Dermis microvascular lymphatic vessel endothelial cell (primary cell): ENCODE measurements around the gene USH1C. TPM values are rescaled to one million over a fixed set of nuclear protein-coding genes. Genes with fewer than 3 reads are reported as not detected.

ENCODE experiments used
- DNase-seq, 2 donors: peaks; one replicate each; pipeline versions ENCODE4 v3.0.0 to v3.0.0-alpha.2; 2010; ENCODE audit warnings: low read depth in 2 of 2
- total RNA-seq: library from RNA; depleted of rRNA; stranded (reverse); fragments of >200 nt; gene quantifications from 2 replicates; pipeline ENCODE4 v1.2.1, GENCODE V29; 2014

USH1C gene
- total RNA-seq, 1 donor from 2014 or later, result not detected

DNA sequence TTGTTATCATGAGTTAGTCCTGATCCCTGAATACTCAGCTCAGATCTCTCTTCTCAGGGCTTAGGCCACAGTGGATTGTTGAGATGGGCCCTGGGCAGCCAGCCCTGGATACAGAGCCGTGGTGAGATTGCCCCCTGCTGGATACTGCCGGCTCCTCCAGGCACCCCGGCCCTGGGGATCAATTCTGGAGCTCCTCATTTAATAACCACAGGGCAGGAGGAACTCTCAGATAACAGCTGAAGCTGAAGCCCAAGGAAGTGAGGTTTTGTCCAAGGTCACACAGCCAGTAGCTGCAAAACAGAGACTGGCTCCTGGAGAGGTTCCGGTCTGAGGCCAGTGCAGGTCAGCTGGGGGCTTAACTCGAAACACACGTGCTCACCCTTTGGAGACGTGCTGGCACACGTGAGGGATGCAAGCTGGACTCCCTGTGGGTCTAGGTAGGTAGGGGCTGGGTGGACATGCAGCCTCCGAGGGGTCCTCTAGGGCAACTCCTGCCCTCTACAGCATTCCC lies 16.0 kb downstream of the USH1C start:
- peak in 1 of 2 donors; percentile 34 for DNase-seq

- no peak for DNase-seq
Measured at GRCh38 chr11:17527628-17527995, 16.6 kb downstream of the USH1C start.

- DNase-seq, result no peak
Measured at GRCh38 chr11:17526931-17527627, 17.1 kb downstream of the USH1C start.

GRCh38 chr11:17526326-17526725 lies 17.9 kb downstream of the USH1C start:
- DNase-seq, result no peak

DNA sequence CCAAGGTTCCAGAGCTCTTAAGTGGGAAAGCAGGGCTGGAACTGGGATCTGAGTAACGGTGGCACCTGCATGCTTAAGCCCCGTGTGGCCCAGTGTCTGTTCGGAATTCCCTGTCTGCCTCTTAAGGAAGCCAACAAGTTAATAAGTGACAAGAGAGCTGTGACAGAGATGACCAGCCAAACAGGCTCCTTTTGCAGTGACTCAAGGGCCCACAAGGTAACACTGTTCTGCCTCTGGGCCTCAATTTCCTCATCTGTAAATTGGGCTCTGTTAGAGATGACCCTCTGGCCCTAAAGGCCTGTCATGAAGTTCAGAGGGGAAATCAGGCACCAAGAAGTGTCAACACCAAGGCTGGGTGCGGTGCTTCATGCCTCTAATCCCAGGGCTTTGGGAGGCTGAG lies 18.6 kb downstream of the USH1C start:
- DNase-seq, result no peak

DNA sequence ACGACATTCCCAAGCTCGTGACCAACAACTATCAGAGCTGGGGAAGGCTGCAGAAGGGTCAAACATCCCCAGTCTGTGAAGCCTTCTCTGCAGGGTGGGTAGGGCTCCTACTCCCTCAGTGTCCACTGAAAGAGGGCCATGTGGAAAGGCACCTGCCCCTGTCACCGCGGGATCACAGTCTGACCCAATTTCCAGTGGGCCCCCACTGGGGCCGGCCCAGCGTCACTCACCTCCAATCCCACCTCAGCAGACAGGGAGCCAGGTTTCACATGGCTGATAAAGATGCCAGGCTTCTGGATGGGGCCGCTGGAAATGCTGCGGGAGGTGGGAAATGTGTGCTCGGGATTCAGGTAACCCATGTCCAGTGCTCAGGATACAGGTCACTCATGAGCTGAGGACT lies 20.0 kb downstream of the USH1C start:
- DNase-seq, result no peak

DNA sequence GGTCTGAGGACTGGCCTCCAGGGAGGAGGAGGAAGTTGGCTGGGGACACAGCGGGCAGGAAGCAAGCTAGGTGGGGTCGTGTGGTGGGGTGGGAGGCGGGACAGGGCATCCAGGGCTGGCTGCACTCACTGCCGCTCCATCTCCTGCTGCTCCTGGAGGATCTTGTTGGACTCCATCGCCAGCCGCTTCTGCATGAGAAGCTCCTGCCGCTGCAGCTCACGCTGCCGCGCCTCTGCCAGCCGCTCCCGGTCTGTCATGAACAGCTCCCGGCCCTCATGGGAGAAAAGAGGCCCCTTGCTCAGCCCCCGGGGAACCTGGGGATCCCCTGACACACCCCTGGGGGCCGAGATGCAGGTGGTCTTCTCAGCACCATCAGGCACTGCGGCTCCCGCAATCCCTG lies 21.6 kb downstream of the USH1C start:
- DNase-seq, result no peak

DNA sequence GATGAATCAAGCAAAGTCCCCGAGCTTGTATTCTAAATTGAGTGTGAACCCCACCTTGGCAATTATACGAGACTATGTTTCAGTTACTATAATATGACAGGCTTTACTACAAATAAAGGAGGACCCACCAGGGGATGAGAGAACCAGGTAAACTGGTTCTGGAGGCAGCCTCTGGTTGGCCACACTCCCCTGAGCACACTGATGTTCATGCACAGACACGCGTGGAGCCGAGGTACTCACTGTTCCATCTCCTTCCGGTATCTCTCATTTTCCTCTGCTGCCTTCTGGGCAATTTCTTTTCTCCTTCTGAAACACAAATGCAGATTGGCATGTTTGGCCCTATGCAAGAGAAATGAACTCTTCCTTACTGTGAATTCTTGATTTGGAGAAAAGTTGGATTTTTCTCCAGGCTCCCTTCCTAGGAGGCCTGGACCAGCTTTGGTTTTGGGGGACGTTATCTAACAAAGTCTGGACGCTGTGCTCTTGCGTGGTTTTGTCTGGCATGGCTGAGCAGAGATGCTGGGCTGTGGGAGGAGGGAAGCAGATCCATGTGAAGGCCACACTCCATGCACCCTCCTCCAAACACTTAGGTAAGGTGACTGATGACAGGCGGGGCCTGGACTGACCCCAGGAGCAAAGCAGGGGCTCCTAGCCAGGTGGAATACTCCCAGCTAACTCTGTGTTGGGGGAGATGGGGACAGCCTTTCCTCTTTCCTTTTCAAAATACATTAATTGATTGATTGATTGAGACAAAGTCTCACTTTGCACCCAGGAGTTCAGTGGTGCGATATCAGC lies 22.9 kb downstream of the USH1C start:
- no peak for DNase-seq

- DNase-seq, result no peak
Measured at GRCh38 chr11:17519061-17519885, 24.9 kb downstream of the USH1C start.

DNA sequence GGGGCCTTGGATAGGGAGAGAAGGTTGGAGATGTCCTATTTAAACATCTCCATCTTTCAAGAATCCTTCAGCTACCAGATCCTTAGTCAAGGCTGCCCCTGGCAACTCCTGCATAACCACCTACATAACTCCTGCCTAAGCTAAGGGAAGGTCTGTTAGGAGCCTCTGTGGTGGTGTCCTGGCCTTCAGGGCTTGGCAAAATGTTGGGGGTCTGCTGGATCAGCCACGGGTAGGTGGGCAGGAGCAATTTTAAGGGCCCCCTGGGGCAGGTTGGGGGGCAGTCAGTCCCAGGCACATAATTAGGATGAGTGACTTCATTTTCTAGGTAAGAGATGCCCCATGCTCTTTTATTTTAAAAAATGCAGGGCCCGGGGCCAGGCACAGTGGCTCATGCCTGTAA lies 25.9 kb downstream of the USH1C start:
- DNase-seq, result no peak

DNA sequence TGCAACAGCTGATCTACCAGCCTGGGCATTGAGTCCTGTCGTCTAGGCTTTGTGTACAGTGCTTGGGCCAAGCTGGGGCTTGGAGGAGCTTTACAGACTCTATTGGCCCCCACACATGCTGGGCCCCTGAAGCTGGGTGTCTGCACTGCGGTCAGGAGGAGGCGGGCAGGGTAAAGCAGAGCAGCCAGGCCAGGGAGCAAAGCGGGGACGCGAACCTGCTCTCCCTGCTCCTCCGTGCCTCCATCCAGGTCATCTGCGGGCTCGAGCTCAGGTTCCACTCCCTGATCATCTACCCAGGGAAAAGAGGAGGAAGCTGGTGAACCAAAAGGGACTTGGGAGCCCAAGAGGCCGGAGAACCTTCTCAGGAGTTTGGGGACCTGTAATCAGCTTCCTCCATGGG lies 27.0 kb downstream of the USH1C start:
- DNase-seq, result no peak

- DNase-seq, result no peak
Measured at GRCh38 chr11:17516551-17517150, 27.6 kb downstream of the USH1C start.

DNA sequence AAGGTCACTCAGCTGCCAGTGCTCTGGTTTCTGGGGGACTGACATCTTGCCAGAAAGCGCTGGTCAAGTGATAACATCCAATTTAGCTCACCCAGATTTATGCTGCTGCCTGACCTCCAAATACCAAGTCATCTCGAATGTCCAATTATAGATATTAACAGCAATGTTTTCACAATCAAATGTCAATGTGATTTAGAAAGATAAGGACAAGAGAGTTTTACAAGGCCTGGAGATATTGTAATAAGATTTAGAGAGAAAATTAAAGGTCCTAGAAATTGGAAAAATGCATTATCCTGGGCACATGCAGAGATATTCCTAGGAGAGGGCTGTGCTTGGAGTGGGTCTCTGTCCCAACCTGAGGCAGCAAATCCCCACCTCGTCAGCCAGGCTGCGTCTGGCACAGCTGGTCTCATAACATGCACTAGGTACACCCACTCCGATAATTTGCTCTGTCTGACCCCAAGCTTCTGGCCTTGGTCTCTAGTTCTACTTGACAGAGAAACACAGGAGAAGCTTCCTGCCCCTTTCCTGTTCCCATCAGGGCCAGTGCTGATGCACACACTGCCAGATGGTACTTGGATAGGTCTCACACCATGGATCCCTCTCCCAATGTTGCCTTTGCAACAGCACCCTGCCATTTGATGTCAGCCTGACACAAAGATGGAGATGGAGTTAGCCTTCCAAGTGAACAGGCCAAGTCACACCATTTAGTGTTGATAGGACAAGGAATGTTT lies 28.6 kb downstream of the USH1C start:
- no peak for DNase-seq

GRCh38 chr11:17514476-17514875 lies 29.7 kb downstream of the USH1C start:
- DNase-seq, result no peak

GRCh38 chr11:17513853-17514252 lies 30.4 kb downstream of the USH1C start:
- no peak for DNase-seq

DNA sequence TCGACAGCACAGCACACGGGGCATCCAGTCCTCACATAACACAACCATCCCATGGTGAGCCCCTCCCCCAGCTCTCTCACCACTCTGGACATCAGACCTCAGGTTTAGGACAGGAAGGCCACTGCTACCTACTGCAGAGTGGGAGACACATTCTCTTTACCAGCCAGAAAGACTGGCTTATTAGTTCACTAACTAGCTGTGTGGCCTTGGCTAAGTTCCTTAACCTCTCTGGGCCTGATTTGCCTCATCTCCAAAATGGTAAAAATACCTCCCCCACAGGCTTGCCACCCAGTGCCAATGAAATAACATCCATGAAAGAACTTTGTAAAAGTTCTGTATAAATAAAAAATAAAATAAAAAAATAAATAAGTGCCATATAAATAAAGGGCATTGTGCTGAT lies 32.1 kb downstream of the USH1C start:
- no peak for DNase-seq

GRCh38 chr11:17511571-17511970 lies 32.6 kb downstream of the USH1C start:
- DNase-seq, result no peak

- no peak for DNase-seq
Measured at GRCh38 chr11:17510507-17511206, 33.6 kb downstream of the USH1C start.

- peak in 1 of 2 donors; percentile 12 for DNase-seq
Measured at GRCh38 chr11:17508791-17509190, 35.4 kb downstream of the USH1C start.

DNA sequence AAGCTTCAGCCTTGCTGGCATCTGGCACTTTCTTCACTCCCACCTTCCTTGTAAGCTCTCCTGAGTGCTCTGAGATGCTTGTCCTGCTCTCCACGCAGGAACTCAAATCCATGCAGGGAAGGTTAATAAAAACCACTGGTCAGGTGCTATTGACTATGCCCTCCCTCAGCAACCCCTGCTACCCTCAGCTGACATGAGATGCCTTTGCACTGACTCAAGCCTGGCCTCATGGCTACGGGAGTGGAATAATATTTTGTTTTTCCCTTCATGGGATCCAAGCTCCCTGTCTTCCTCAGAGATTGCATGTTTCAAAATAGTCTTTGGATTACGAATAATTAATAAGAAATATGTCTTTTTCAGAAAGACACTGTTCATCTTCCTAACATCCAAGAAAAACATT lies 35.9 kb downstream of the USH1C start:
- no peak for DNase-seq
